ENCODE data around the gene CDK15.
"Not testable (repeated sequence)": the region's sequence is repeated elsewhere in the genome, so short reads cannot be mapped to it uniquely, and the experiment has no call there.

CDK15 gene

DNA sequence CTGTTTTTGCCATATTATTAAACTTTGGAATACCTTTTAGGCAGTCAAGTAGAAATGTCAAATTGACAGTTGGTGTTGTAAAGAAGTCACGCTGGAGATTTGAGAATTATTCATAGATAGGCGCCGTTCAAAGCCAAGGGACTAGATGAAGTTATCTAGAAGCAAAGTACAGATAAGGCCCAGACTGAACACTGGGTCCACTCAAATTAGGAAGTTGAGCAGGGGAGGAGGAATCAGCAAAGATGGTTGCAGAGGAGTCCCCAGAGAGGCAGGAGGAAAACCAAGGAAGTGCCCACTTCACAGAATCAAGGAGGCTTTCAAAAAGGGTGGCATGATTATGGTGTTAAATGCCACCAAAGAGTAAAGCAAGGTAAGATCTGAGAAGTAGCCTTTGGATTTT lies 16.0 kb upstream of the CDK15 start:
- no peak for DNase-seq (ENCODE audit: low read depth)

DNA sequence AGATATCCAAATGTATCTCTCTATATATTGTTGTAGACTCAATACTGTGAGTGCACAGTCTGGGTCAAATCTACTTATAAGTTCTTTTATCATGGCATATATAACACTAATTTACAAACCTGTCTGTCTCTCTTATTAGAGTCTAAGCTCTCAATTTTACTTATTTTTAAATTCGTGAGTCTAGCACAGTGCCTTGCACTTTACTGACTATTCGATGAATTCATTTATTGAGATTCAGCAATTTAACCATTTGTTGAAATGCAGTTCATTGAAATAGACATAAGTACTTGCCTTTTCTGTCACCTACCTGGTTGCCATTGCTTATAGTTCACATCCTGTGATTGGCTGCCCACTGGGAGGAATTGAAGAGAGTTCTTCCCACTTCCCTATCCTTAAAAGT lies 15.3 kb upstream of the CDK15 start:
- no peak for DNase-seq (ENCODE audit: low read depth)

DNA sequence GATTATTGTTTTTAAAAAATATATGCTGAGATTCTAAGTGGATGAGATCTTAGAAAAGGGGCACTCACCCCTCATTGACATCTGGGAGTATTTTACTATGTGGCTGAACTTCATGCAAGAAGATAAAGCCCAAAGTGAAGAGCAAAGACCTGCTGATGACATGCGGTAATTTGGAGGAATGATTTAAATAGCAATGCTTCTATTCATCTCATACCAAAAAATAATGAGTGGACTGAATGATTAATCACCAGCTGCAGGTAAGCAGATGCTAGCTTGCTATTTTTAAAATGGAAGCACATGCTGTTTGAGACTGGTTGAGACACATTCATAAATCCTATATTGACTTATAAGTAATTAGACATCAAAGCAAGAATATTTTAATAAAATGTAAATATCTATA lies 12.7 kb upstream of the CDK15 start:
- no peak for DNase-seq (ENCODE audit: low read depth)

DNA sequence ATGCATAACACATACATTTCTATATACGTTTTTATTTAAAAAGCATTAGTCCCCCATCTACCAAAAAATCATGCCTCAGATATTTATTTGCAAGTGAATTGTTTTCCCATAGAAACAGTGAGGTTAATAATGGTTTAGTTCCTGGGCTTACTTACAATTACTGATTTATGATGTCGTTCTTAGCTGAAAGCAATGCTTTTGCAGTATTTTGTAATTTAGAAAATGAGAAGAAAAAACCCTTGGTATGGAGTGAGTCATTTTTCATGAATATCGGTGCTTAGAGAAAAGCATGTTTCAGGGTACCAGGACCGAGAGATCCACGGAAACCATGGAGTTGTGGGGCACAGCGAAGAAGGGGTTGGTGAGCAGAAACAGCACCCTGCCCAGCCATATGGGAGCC lies 12.0 kb upstream of the CDK15 start:
- DNase-seq (ENCODE audit: low read depth) = no peak

DNA sequence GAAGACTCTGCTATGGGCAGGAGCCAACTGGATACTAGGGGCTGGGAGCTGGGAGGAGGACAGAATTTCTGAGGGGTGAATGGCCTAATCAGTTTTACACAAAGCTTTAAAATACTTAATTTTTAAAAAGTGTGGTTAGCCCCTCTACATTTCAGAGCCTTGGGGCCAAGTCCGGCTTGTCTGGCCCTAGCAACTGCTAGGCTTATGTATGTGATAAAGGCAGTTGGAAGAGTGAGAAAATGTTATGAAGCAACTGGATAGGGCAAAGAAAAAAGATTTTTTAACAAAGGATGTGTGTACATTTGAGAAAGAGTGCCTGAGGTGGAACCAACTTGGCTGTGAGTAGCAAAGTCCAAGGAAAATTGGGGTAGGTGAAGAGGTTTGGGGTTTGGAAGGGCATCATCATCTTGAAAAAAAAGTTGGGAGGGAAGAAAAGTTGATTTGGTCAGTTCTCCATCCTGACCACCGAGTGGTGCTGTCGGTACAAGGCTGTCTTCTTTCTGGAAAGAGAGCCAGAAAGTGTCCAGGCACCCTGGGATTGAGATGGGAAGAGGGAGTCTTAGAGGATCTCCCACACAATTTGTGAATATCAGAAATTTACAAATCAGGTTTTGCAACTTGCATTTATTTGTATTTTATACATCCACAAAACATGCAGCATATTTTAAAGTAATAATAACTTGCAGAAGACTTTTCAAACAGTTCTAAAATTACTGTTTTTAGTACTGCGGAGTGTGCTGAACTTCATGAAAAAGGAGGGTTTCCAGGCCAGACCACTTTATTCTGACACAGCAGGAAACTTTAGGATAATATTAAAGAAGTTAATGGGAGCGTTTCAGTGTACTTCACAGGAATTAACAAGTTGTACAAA lies 10.5 kb upstream of the CDK15 start:
- no peak for DNase-seq (ENCODE audit: low read depth)

DNA sequence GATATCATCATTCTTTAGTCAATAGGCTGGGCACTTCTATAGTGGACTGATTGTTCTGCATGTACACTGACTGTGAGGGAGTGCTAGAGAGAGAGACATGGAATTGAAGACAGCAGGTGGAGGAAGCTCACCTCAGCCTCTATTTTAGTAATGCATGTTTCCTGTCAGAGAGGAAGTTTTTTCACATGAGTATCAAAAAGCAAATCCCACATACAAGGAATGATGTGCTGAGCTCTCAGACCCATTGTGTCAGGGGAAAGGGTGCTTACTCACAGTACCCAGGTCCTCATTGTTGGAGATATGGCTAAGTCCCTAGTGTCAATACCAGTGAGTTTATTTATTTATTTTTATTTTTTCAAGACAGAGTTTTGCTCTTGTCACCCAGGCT lies 9.9 kb upstream of the CDK15 start:
- no peak for DNase-seq (ENCODE audit: low read depth)

DNA sequence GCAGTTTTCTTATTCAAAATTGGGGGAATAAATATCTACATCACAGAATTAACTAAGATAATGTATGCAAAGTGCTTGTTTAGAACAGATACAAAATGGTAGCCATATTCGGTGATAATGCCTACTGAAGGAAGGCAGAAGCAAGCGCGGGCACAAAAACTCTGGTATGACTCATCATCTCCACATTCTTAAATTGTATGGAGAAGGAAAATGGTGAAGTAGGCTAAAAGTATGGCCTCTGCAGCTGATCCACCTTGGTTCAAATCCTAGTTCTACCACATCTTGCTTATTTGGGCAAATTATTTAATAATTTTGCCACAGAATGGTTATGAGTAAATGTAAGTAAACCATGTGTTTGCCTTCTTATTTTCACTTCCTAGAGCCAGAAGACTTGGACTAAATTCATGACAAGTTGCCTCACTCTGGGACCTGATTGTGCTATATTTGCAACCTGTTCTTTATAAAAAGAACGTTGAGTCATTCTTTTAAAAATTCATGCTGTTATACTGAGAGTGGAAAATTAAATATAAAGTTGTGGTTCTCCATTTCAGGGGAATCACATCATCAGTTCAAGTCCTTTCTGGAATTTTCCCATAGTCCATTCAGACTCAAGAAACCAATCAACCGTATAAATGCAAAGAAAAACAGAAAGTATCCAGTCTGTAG lies 9.0 kb upstream of the CDK15 start:
- no peak for DNase-seq (ENCODE audit: low read depth)

DNA sequence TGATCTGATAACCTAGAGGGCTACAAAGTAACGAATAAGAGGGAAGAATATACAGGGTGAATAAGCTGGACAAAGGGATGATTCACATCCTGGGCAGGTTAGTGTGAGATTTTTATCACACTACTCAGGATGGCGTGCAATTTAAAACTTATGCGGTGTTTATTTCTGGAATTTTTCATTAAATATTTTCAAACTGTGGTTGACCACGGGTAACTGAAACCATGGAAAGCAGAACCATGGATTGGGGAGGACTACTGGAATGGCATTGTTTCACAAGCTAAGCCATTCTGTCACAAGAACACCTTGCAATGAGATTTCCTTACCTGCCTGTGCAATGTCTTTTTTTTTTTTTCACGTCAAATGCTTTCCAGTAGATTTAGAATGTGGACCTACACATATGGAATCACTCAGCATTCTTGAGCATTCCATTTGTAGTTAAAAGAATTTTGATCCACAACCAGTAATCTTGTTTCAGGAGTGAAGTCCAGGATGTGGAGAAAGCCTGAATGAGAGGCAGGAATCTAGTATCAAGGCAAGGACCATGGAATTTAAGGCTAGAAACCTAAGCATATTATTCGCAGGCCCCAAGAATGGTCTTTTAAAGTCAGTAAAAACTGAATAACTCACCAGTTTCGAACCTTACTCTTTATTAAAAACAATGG lies 8.0 kb upstream of the CDK15 start:
- DNase-seq (ENCODE audit: low read depth) = no peak

DNA sequence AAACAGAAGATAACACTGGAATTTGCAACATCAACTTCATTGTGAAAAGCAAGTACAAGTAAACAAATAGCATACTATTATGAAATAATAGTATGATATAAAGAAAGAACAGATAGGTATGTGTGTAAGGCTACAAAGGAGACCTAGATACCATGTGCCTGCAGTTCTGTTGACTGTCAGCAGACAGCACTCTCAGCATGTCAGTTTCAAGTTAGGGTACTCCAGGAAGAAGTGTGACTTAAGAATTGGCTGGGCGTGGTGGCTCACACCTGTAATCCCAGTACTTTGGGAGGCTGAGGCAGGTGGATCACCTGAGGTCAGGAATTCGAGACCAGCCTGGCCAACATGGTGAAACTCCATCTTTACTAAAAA lies 7.4 kb upstream of the CDK15 start:
- not testable (repeated sequence) for DNase-seq (ENCODE audit: low read depth)

DNA sequence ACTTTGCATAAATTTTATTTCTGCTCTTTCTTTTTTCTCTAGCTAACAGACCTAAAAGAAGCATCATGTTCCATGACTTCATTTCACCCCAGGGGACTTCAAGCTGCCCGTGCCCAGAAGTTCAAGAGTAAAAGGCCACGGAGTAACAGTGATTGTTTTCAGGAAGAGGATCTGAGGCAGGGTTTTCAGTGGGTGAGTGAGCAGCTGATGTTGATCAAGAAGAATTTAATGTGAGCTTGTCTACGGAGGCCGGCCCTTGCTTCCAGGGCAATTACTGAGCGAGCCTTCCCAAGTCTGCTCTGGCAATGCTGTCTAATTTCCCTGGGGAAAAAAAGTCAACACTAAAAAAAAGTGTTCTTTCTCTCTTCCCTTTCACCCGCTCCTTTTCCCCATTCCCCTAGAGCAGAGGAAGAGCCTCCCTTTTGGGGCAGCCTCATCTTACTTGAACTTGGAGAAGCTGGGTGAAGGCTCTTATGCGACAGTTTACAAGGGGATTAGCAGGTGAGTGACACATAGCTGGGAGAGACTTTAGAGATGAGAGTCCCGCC lies 1.2 kb downstream of the CDK15 start:
- no peak for DNase-seq (ENCODE audit: low read depth)

DNA sequence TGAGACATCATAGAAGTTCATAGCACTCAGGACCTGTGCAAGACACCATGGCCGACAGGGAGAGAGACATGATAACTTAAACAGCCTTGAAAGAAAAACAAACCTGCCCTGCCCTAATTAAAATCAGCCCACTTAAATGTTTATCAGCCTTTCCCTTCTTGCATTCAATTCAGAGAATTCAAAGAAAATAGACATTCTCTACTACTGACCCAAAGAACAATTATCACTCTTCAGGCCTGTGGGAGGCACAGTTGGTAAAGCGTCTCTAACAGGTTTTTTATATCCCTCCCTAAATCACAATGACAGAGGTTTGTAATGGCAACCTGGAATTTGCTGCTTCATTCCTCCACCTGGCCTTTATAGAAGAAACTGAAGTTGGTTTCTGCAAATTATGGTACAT lies 1.7 kb downstream of the CDK15 start:
- DNase-seq (ENCODE audit: low read depth) = no peak

DNA sequence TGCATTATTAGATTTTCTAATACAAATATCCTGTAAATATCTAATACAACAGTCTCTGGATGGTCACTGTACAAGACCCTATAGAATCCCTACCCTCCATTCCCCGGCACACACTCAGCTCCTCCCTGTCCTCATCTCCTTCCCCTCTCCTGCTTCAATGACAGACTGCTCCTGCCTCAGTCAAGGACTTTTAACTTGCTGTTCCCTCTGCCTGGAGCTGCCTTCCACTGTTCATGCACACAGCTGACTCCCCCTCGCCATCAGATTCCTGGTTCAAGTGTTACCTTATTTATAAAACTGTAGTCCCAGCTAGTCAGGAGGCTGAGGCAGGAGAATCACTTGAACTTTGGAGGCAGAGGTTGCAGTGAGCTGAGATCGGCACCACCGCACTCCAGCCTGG lies 3.3 kb downstream of the CDK15 start:
- no peak for DNase-seq (ENCODE audit: low read depth)

DNA sequence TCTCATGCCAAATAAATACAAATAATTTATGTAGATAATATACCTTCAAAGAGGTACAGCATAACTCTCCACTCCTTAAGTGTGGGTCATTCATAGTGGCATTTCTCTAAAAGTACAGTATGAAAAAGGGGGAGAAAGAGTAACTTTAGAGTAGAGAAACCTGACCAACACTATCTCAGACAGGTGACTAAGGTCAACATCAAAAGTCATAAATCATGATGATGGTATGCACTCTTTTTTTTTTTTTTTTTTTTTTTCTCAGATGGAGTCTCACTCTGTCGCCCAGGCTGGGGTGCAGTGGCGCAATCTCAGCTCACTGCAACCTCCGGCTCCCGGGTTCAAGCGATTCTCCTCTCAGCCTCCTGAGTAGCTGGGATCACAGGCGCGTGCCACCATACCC lies 4.3 kb downstream of the CDK15 start:
- DNase-seq (ENCODE audit: low read depth) = not testable (repeated sequence)

DNA sequence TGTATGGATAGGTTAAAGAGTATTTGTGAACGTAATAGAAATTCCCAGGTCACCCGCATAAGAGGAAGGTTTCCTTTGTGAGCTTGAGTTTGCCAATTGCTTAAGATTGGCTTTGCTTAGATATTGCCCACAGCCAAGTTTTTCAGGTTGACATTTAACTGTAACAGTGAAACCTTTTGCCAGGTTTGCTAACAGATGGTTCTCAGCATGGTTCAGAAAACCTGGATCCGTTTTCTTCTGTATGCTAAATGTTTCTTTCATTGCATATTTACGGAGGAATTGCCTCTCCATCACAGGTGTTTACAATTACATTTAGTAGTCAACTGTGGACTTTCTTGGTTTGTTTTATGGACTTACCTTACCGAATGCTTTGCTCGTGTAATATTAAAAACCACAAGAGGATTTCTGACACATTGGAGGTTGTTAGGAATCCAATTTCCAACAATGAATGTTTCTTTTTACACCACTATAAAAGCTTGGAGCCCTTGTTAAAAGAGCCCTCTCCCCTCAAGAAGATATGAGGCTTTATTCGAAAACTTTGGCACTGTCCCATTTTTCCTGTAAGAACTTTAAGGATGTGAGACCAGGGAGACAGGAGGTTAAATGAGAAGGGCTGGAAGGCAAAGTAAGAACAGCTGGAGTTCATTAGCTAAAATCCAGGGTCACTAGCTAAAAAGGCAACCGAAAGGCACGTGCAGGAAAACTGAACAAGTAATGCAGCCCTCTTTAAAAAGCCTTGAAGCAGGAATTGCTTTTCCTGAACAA lies 7.8 kb downstream of the CDK15 start:
- no peak for DNase-seq (ENCODE audit: low read depth)

DNA sequence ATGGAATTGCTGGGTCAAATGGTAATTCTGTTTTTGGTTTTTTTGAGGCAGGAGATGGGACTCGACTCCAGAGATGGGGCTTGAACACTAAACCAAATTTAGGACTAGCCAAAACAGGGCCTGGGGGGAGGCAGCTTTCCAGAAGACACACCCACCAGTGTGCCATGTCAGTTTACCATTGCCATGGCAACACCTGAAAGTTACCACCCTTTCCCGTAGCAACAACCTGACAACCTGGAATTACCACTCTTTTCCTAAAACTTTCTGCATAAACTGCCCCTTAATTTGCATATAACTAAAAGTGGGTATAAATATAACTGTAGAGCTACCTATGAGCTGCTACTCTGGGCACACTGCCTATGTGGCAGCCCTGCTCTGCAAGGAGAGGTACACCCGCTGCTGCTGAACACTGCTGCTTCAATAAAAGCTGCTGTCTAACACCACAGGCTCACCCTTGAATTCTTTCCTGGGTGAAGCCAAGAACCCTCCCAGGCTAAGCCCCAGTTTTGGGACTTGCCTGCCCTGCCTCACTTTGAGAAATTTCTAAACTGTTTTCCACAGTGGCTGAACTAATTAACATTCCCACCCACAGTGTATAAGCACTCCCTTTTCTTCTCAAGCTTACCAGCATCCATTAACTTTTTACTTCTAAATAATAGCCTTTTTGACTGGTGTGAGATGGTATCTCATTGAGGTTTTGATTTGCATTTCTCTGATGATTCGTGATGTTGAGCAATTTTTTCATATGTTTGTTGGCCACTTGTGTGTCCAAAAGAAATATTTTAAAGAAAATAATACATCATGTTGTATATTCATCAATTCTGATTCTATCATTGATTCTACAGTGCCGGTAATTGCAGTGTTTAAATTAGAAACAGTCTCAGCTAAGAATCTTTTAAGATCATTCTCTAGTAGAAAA lies 10.6 kb downstream of the CDK15 start:
- no peak for DNase-seq (ENCODE audit: low read depth)

DNA sequence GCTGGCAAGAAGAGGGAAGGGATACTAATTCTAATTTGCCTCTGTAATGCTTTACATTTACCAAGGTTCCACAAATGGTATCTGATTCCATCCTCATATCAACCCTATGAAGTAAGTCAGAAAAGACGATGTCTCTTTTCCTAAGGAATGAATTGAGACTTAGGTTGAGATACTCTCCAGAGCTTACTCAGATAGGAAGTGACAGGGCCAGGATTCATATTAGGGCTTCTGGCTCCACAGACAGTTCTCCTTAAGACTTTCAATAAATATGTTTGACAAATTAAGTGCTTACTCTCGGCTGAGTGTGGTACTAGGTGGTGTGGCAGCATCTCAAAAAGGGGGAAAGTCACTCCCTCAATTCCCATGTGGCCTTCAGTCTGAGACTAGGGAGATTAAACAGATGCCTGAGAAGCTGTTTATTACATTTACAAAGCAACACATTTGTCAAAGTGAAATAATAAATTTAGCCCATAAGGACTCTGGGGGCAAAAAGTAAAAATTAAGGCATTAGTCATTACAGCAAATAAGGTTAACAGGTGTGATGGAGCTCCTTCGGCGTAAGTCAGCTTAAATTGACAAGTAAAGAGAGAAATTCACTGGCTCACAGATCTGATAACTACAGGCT lies 14.2 kb downstream of the CDK15 start:
- DNase-seq (ENCODE audit: low read depth) = no peak

DNA sequence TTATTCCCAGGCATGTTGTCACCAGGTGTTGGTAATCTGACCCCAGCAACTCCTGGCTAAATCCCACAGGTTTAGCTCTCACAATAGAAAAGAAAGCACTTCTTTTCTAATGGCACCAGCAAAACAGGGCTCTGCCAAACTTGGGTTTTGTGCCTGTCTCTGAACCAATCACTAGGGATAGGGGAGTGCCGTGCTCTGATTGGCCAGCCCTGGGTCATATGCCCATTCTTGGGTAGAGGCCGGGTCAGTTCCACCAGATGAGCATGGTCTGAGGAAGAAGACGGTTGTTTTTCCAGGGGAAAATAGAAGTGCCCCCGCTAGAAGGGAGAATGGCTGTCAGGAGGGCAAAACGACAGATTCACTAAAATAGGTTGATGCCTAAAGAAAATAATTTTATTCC lies 14.7 kb downstream of the CDK15 start:
- DNase-seq (ENCODE audit: low read depth) = no peak

DNA sequence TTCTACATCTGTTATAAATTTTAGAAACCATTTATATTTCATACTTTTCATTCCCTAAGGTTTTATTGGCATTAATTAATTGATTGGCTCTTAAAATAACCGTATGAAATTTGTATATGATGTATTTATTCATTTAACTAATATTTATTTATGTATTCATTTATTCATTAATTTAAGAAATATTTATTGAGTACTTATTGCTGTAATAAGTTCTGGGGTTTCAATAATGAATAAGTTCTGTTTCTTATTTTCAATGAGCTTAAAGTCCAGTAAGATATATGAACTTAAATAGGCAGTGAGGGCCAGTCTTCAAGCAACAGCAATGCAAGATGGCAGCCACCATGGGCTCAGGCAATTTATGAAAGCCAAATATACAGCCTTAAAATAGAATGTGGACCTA lies 17.9 kb downstream of the CDK15 start:
- DNase-seq (ENCODE audit: low read depth) = no peak

DNA sequence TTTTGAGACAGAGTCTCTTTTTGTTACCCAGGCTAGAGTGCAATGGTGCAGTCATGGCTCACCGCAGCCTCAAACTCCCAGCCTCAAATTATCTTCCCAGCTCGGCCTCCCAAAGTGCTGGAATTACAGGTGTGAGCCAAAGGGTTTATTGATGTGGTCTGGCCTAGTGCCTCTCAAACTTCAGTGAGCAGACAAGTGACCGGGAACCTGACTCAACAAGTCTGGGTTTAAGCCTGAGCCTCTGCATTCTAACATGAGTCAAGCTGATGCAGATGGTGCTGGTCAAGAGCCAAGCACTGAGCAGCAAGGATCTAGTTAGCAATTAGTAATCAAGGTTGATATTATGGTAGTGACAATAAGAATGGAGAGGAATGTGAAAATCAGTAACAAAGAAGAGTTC lies 21.3 kb downstream of the CDK15 start:
- DNase-seq (ENCODE audit: low read depth) = no peak

DNA sequence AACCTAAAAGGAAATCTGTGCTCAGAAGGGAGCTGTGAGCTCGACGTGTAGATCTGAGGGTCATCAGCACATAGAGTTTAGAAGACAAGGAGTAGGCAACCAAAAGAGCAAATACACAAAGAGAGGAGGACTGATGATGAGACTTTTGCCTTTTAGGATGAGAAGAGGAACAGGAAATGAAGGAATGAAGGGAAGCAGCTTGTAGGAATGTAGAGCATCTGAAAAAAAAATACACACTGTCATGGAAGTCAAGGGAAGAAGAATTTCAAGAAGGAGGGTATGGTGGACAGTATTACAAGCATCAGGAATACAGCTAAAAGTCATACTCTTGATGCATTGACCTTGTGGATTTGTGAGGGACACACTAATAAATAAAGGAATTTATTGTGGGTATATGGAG lies 21.9 kb downstream of the CDK15 start:
- DNase-seq (ENCODE audit: low read depth) = no peak

DNA sequence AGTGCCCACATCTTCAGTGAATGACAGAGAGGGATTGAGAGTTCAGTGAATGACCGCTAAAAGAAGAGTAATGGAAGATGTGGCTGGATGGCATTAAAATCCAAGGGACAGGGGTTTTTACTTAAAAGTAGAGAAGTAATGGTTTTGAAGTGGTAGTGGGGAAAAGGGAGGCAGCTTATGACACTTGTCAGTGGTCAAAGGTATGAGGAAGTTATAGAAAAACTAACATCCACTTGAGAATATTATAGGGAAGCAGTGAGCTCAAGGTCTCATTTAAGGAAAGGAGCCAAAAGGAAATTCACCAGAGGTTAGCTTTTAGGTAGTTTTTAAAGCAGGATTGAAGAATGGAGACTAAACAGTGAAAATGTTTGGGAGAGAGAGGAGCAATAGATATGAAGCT lies 24.3 kb downstream of the CDK15 start:
- no peak for DNase-seq (ENCODE audit: low read depth)

All from stimulated activated CD4-positive, alpha-beta T cell treated with anti-CD3 and anti-CD28 coated beads, Interleukin-2, amount 100 ng/mL, for 4 hours (primary cell).